A549 treated with Mapracorat at 1 μM for 4 hours (cell line): ENCODE data around the gene ACSS1. TPM values are rescaled to one million over a fixed set of nuclear protein-coding genes. Genes with fewer than 3 reads are reported as not detected.

Experiments used
- total RNA-seq: library from RNA; stranded (reverse); fragments of 200-300 nt; extraction: Qiagen RNA extraction; gene quantifications from 5 replicates; pipeline ENCODE4 v1.2.3, GENCODE V29; 2022

Gene ACSS1
- total RNA-seq: 11.5 to 17.1 TPM (median 15.7 TPM) in 5 replicates

GRCh38 chr20:25058051-25058846 lies at the start of gene ACSS1:
Gene ACSS1 (minus strand): TSS chr20:25058139. CDS start chr20:25058102, 37 bp downstream.

DNA sequence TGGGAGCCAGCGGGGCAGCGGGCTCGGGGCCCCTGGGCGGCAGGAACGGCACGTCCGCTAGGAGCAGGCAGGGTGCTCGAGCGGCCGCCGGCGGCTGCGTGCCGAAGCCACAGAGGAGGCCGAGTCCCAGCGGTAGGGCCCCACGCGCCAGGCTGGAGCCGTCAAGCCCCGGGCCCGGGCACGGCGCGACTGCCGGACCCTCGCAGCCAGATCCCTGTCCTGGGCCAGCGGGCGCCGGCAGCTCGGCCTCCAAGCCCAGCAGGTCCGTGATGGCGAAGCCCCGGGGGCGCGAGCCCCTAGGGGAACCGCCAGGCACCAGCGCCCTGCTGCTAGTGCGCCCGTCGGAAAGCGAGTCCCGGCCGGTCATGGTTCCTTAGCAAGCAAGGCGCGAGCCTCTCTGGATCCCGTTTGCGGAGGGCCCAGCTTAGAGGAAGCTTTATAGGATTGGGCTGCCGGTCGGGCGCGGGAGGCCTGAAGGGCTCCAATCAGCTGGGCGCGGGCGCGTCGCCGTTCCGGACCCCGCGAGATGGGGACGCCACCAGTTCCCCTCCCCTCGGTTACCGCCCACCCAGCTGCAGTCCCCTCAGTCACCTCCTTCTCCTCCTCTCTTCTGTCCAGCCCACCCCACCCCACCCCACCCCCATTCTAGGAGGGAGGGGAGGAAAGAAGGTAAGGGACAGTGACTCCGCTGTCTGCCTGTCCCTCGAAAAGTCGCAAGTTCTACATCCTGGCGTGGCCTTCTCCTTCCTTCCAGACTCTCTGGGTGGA lies 24.0 kb upstream of the ACSS1 start, which contains the start of gene VSX1:
Gene VSX1 (minus strand): TSS at position 412 of the 768 bp plus-strand sequence. CDS start 45 bp downstream, at position 367.

GRCh38 chr20:24992487-24993205 lies 65.3 kb downstream of the ACSS1 start, which contains the start of gene APMAP:
Gene APMAP (minus strand): TSS chr20:24992751. CDS start chr20:24992688, 63 bp downstream.

Other genes starting within 250 kb of the ACSS1 start
- not detected in 5 replicates for gene CST7, start 108.9 kb downstream of the ACSS1 start, total RNA-seq
- 163 to 188 TPM (median 181 TPM) in 5 replicates for gene APMAP, start 65.4 kb downstream of the ACSS1 start, total RNA-seq
- 0.77 to 1.5 TPM (median 0.89 TPM) in 5 replicates for gene VSX1, start 24.0 kb upstream of the ACSS1 start, total RNA-seq
- 152 to 186 TPM (median 168 TPM) in 5 replicates for gene ENTPD6, start 137.6 kb upstream of the ACSS1 start, total RNA-seq
- 281 to 362 TPM (median 342 TPM) in 5 replicates for gene PYGB, start 189.9 kb upstream of the ACSS1 start, total RNA-seq